SK-N-SH (cell line): ENCODE results near the gene SCRN2. TPM values are rescaled to one million over a fixed set of nuclear protein-coding genes. Genes with fewer than 3 reads are reported as not detected.
A peak's percentile ranks its signal among the peaks of the same experiment; 100 is the strongest.

ENCODE experiments used
- CTCF ChIA-PET: fragments of 300-600, 350-600 bp; formaldehyde crosslinking; extraction: SDS; loops from one replicate; lab custom pipeline; 2021; lab: Yijun Ruan, JAX
- POLR2A ChIA-PET: fragments of 350-600 bp; sonication (Branson Sonifier 250); formaldehyde crosslinking; extraction: SDS; loops from one replicate; lab custom pipeline; 2020; ENCODE audit warnings: antibody characterized with exemption, inconsistent platforms; lab: Yijun Ruan, JAX
- DNase-seq: peaks from one replicate; pipeline ENCODE4 v3.0.0; 2012
- H2AFZ ChIP-seq: fragments of 200-600 bp; sonication (generic); 2 replicates; pipeline ENCODE4 v1.8.1; 2016; ENCODE audit warnings: antibody characterized with exemption, mild to moderate bottlenecking, low read depth
- H3F3A ChIP-seq: fragments of 200-600 bp; sonication (generic); replicated peaks from 2 replicates; pipeline ENCODE3; 2016; ENCODE audit warnings: antibody characterized with exemption, mild to moderate bottlenecking; ENCODE audit not compliant: insufficient read depth
- H3K27ac ChIP-seq, 2 experiments: fragments of 200-500 bp in 1 of 2; fragments of 200-600 bp in 1 of 2; sonication (Bioruptor generic) in 1 of 2; sonication (generic), shearing (Covaris generic) in 1 of 2; 2 replicates each; pipeline versions ENCODE4 v1.5.1 to v1.6.1; 2014 to 2016; ENCODE audit warnings: low read depth in 2 of 2, inconsistent platforms in 1 of 2, low read length in 1 of 2, mild to moderate bottlenecking in 1 of 2, mixed read lengths in 1 of 2
- H3K27me3 ChIP-seq: fragments of 200-600 bp; sonication (generic), shearing (Covaris generic); 2 replicates; pipeline ENCODE4 v1.6.1; 2016; ENCODE audit warnings: mixed run types; ENCODE audit not compliant: insufficient read depth
- H3K36me3 ChIP-seq, 2 experiments: fragments of 200-500 bp in 1 of 2; fragments of 200-600 bp in 1 of 2; sonication (Bioruptor generic) in 1 of 2; sonication (generic) in 1 of 2; replicated peaks in 1 of 2; 2 replicates each; pipeline versions ENCODE3 to v1.5.1; 2014 to 2016; ENCODE audit warnings: low read length in 1 of 2, mild to moderate bottlenecking in 1 of 2; ENCODE audit not compliant: insufficient read depth in 2 of 2, control insufficient read depth in 1 of 2
- H3K4me1 ChIP-seq, 2 experiments: fragments of 200-500 bp in 1 of 2; fragments of 200-600 bp in 1 of 2; sonication (Bioruptor generic) in 1 of 2; sonication (generic), shearing (Covaris generic) in 1 of 2; 2 replicates each; pipeline versions ENCODE4 v1.5.1 to v1.6.1; 2014 to 2016; ENCODE audit warnings: low read depth in 1 of 2, low read length in 1 of 2, mixed run types in 1 of 2; ENCODE audit not compliant: insufficient read depth in 2 of 2, control insufficient read depth in 1 of 2
- H3K4me2 ChIP-seq: fragments of 200-600 bp; sonication (generic), shearing (Covaris generic); 2 replicates; pipeline ENCODE4 v1.6.1; 2017; ENCODE audit warnings: mixed run types
- H3K4me3 ChIP-seq, 2 experiments: fragments of 200-500 bp in 1 of 2; fragments of 200-600 bp in 1 of 2; sonication (Bioruptor generic) in 1 of 2; sonication (generic), shearing (Covaris generic) in 1 of 2; 2 replicates each; pipeline versions ENCODE4 v1.5.1 to v1.8.1; 2014 to 2016; ENCODE audit warnings: low read depth in 2 of 2, inconsistent platforms in 1 of 2, low read length in 1 of 2, mild to moderate bottlenecking in 1 of 2, mixed read lengths in 1 of 2, moderate library complexity in 1 of 2
- H3K79me2 ChIP-seq: fragments of 200-600 bp; sonication (generic); 2 replicates; pipeline ENCODE4 v1.8.1; 2017; ENCODE audit warnings: mild to moderate bottlenecking; ENCODE audit not compliant: insufficient read depth
- H3K9ac ChIP-seq: fragments of 200-600 bp; sonication (generic); 2 replicates; pipeline ENCODE4 v1.6.1; 2017; ENCODE audit warnings: mixed run types
- H3K9me2 ChIP-seq: fragments of 200-600 bp; sonication (generic); 2 replicates; pipeline ENCODE4 v1.6.1; 2017; ENCODE audit warnings: mixed run types
- H3K9me3 ChIP-seq: fragments of 200-600 bp; sonication (generic); 2 replicates; pipeline ENCODE4 v1.6.1; 2017; ENCODE audit warnings: mixed run types, mild to moderate bottlenecking, moderate library complexity
- H4K20me1 ChIP-seq: fragments of 200-600 bp; sonication (generic); 2 replicates; pipeline ENCODE4 v1.6.1; 2017; ENCODE audit warnings: mild to moderate bottlenecking, mixed run types; ENCODE audit not compliant: insufficient read depth
- CHD2 ChIP-seq: fragments of 150-350 bp; IDR thresholded peaks from 2 replicates; pipeline ENCODE4 v1.6.1; 2018; ENCODE audit warnings: low read length; ENCODE audit not compliant: partially characterized antibody
- EZH2phosphoT487 ChIP-seq: fragments of 200-600 bp; sonication (generic); IDR thresholded peaks from 2 replicates; pipeline ENCODE4 v1.6.1; 2017; ENCODE audit warnings: low read depth, mixed run types, mild to moderate bottlenecking, antibody characterized with exemption, moderate library complexity, borderline replicate concordance
- FOXM1 ChIP-seq: IDR thresholded peaks from 2 replicates; pipeline ENCODE4 v1.4.0; 2012; ENCODE audit warnings: low read depth, mild to moderate bottlenecking
- IRF3 ChIP-seq: fragments of 150-350 bp; IDR thresholded peaks from 2 replicates; pipeline ENCODE4 v1.6.1; 2016; ENCODE audit warnings: mild to moderate bottlenecking, low read depth, low read length
- JUND ChIP-seq: IDR thresholded peaks from 2 replicates; pipeline ENCODE4 v1.4.0; 2012
- MAX ChIP-seq: IDR thresholded peaks from 2 replicates; pipeline ENCODE4 v1.4.0; 2012; ENCODE audit warnings: low read depth
- NFIC ChIP-seq: IDR thresholded peaks from 2 replicates; pipeline ENCODE4 v1.4.0; 2012; ENCODE audit warnings: borderline replicate concordance
- NRF1 ChIP-seq: IDR thresholded peaks from 2 replicates; pipeline ENCODE4 v1.6.1; 2012; ENCODE audit warnings: low read depth, mild to moderate bottlenecking, low read length
- PBX3 ChIP-seq: IDR thresholded peaks from 2 replicates; pipeline ENCODE4; 2012
- POLR2AphosphoS5 ChIP-seq: IDR thresholded peaks from 2 replicates; pipeline ENCODE4 v1.6.1; 2012; ENCODE audit warnings: low read depth, low read length
- RCOR1 ChIP-seq: fragments of 150-350 bp; IDR thresholded peaks from 2 replicates; pipeline ENCODE4 v1.6.1; 2017; ENCODE audit warnings: antibody characterized with exemption, low read length
- REST ChIP-seq: IDR thresholded peaks from 2 replicates; pipeline ENCODE4 v1.6.1; 2012; ENCODE audit warnings: mild to moderate bottlenecking, low read depth, low read length, moderate library complexity
- SIN3A ChIP-seq: IDR thresholded peaks from 2 replicates; pipeline ENCODE4 v1.6.1; 2012; ENCODE audit warnings: low read depth, mild to moderate bottlenecking, low read length, moderate library complexity, borderline replicate concordance
- TCF12 ChIP-seq: IDR thresholded peaks from 2 replicates; pipeline ENCODE4 v1.4.0; 2012
- TEAD4 ChIP-seq: IDR thresholded peaks from 2 replicates; pipeline ENCODE4 v1.4.0; 2012; ENCODE audit warnings: mild to moderate bottlenecking, borderline replicate concordance; ENCODE audit not compliant: insufficient read depth
- USF1 ChIP-seq: IDR thresholded peaks from 2 replicates; pipeline ENCODE4 v1.4.0; 2012; ENCODE audit warnings: low read depth, borderline replicate concordance
- USF2 ChIP-seq: fragments of 150-350 bp; IDR thresholded peaks from 2 replicates; pipeline ENCODE4 v1.6.1; 2017; ENCODE audit warnings: antibody characterized with exemption, low read length, low read depth, borderline replicate concordance
- ZBTB33 ChIP-seq: IDR thresholded peaks from 2 replicates; pipeline ENCODE4 v1.4.0; 2012; ENCODE audit warnings: low read depth, borderline replicate concordance
- WGBS: methylation state at CpG from one replicate; pipeline ENCODE4 v1.1.6; 2017; ENCODE audit warnings: low lambda C conversion rate; 5-methylcytosine and 5-hydroxymethylcytosine counted together
- polyA plus RNA-seq, 3 experiments: library from polyadenylated mRNA; depleted of rRNA; stranded (reverse); fragments of >200 nt; gene quantifications; 2 replicates each; pipeline ENCODE4 v1.2.3, GENCODE V29; 2012

SCRN2 gene
- polyA plus RNA-seq, 1 of the 3 experiments (the other 2 are of a cell fraction): 139 TPM

GRCh38 chr17:47850692-47851573, 9.9 kb upstream of the SCRN2 start, which contains the start of gene SP6 (continued):
- no peak for TF ChIP-seq ZBTB33
- no peak for TF ChIP-seq POLR2AphosphoS5
- TF ChIP-seq USF2: no peak
- no peak for TF ChIP-seq JUND
- no peak for TF ChIP-seq USF1
- no peak for TF ChIP-seq IRF3
- peak; percentile 53; the same call in 1 of the 2 replicates for TF ChIP-seq MAX
- no peak for TF ChIP-seq NFIC
- no peak for TF ChIP-seq TEAD4
- no peak for TF ChIP-seq RCOR1
- no peak for TF ChIP-seq SIN3A
- TF ChIP-seq NRF1: no peak
- TF ChIP-seq EZH2phosphoT487: no peak
- TF ChIP-seq TCF12: no peak

DNA sequence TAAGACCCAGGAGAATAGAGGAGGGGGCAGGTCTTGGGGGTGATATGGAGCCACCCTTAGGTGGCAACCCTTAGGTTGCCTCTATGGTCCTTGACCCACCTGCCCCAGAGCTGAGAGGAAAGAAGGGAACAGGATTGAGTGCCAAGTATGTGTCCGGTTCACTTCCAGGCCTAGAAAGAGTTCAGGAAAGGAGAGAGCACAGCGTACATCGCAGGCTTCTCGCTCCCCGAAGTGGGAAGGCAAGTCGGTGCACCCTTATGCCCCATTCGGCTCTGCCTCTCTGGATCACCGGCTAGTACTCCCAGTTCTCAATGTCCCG, 9.3 kb upstream of the SCRN2 start:
- no peak overlapping the region for H3K9ac ChIP-seq
- no peak for DNase-seq
- no peaks in the 10 kb centered on the region for H3K9me3 ChIP-seq
- H4K20me1 ChIP-seq: 0 out of 2 replicates have a peak, but pooled peaks cover 6% of the 10 kb centered on the region
- no peaks in the 10 kb centered on the region for H3K79me2 ChIP-seq
- peaks cover 3% of the 10 kb centered on the region for H3F3A ChIP-seq
- POLR2A ChIA-PET: interaction anchor here (0.8 to 1.1 kb wide), 4 partner anchors 9 to 45 kb away, joined by 3 read pairs; partner anchors contain the start of genes LRRC46, MRPL10, SCRN2 and SP2
- peaks cover 99% of the 10 kb centered on the region for H3K27me3 ChIP-seq
- H3K4me2 ChIP-seq: peak overlapping the region; percentile 73; the same call in 1 of the 2 replicates
- H3K36me3 ChIP-seq: no peaks in the 10 kb centered on the region
- no peak overlapping the region for H2AFZ ChIP-seq
- H3K4me1 ChIP-seq: peaks cover 0 to 13% of the 10 kb centered on the region in 2 experiments; a peak in 1 of 4 replicates
- CTCF ChIA-PET: interaction anchor here (1.0 to 33.0 kb wide), 9 partner anchors 13 to 171 kb away, joined by 3 to 1447 read pairs (median 8); partner anchors contain the start of genes CDK5RAP3, LRRC46, MRPL10 and OSBPL7
- 43% methylated on average over 9 of the region's 9 CpGs for WGBS
- no peaks in the 10 kb centered on the region for H3K9me2 ChIP-seq
- H3K4me3 ChIP-seq: 0 out of 4 replicates have a peak overlapping the region, but pooled peaks of 1 of the 2 experiments have one; percentile 34
- H3K27ac ChIP-seq: no peak overlapping the region
- TF ChIP-seq CHD2 (no peak), FOXM1 (no peak), PBX3 (no peak), REST (no peak)
